Keratinocyte (primary cell): Measurements from ENCODE around the gene ASXL2. TPM values are rescaled to one million over a fixed set of nuclear protein-coding genes. Genes with fewer than 3 reads are reported as not detected.

Experiments used
- DNase-seq: peaks from one replicate; pipeline ENCODE4 v3.0.0-alpha.2; 2011; ENCODE audit warnings: low read depth, missing footprints, low spot score
- FAIRE-seq: peaks from 2 replicates; lab custom pipeline; 2011; peaks lifted over from hg19 to GRCh38; lab: Jason Lieb, UNC
- H2AFZ ChIP-seq: 2 replicates; pipeline ENCODE4 v1.6.0; 2012; ENCODE audit warnings: low read length, control low read depth, inconsistent platforms; ENCODE audit not compliant: control insufficient read depth
- H3K27ac ChIP-seq: 2 replicates; pipeline ENCODE4 v1.5.1; 2011; ENCODE audit warnings: low read length; ENCODE audit not compliant: control insufficient read depth, insufficient read depth
- H3K27me3 ChIP-seq: 3 replicates; pipeline ENCODE4 v1.6.0; 2011; ENCODE audit warnings: low read length; ENCODE audit not compliant: control insufficient read depth, insufficient read depth; ENCODE audit errors: extremely low read depth
- H3K36me3 ChIP-seq, 2 experiments: 2 replicates in 1 of 2; 3 replicates in 1 of 2; pipeline ENCODE4 v1.5.1; 2011; ENCODE audit warnings: low read length in 2 of 2, mild to moderate bottlenecking in 1 of 2; ENCODE audit not compliant: control insufficient read depth in 2 of 2, insufficient read depth in 2 of 2; ENCODE audit errors: extremely low read depth in 1 of 2
- H3K4me1 ChIP-seq: 3 replicates; pipeline ENCODE4 v1.5.1; 2011; ENCODE audit warnings: low read length; ENCODE audit not compliant: control insufficient read depth, insufficient read depth; ENCODE audit errors: extremely low read depth
- H3K4me2 ChIP-seq: 3 replicates; pipeline ENCODE4 v1.6.0; 2011; ENCODE audit warnings: low read depth, low read length; ENCODE audit not compliant: control insufficient read depth, insufficient read depth; ENCODE audit errors: extremely low read depth
- H3K4me3 ChIP-seq, 3 experiments: fragments of 200-600 bp in 1 of 3; sonication (generic) in 1 of 3; 2 replicates in 2 of 3; 3 replicates in 1 of 3; pipeline ENCODE4 v1.5.1; 2011 to 2016; ENCODE audit warnings: low read length in 3 of 3, mild to moderate bottlenecking in 3 of 3, control low read depth in 2 of 3, inconsistent platforms in 1 of 3, low read depth in 1 of 3, mixed read lengths in 1 of 3, mixed run types in 1 of 3, moderate library complexity in 1 of 3; ENCODE audit not compliant: control insufficient read depth in 2 of 3, insufficient read depth in 2 of 3; ENCODE audit errors: extremely low read depth in 1 of 3
- H3K79me2 ChIP-seq: 2 replicates; pipeline ENCODE4 v1.6.0; 2012; ENCODE audit warnings: low read length; ENCODE audit not compliant: control insufficient read depth, insufficient read depth
- H3K9ac ChIP-seq: 3 replicates; pipeline ENCODE4 v1.6.0; 2011; ENCODE audit warnings: low read length; ENCODE audit not compliant: control insufficient read depth, insufficient read depth; ENCODE audit errors: extremely low read depth
- H3K9me1 ChIP-seq: 3 replicates; pipeline ENCODE4 v1.6.0; 2011; ENCODE audit warnings: low read length; ENCODE audit not compliant: control insufficient read depth, insufficient read depth; ENCODE audit errors: extremely low read depth
- H3K9me3 ChIP-seq: 2 replicates; pipeline ENCODE4 v1.5.1; 2012; ENCODE audit warnings: low read depth, low read length; ENCODE audit not compliant: control insufficient read depth
- H4K20me1 ChIP-seq: 3 replicates; pipeline ENCODE4 v1.6.0; 2011; ENCODE audit warnings: low read length; ENCODE audit not compliant: control insufficient read depth, insufficient read depth; ENCODE audit errors: extremely low read depth
- CTCF ChIP-seq, 3 experiments: IDR thresholded peaks in 1 of 3; conservative IDR thresholded peaks in 1 of 3; optimal IDR thresholded peaks in 1 of 3; 2 replicates in 2 of 3; 3 replicates in 1 of 3; pipeline versions ENCODE3 to v1.5.1; 2011; ENCODE audit warnings: low read length in 3 of 3, mild to moderate bottlenecking in 3 of 3, moderate library complexity in 2 of 3, control low read depth in 1 of 3, inconsistent platforms in 1 of 3; ENCODE audit not compliant: insufficient read depth in 2 of 3; ENCODE audit errors: extremely low read depth in 1 of 3
- EZH2 ChIP-seq: IDR thresholded peaks from one replicate; pipeline ENCODE4 v1.6.1; 2012; ENCODE audit warnings: inconsistent platforms, mild to moderate bottlenecking, low read length, moderate library complexity
- dilution Hi-C: fragments of 300-500 bp; cut with MboI; formaldehyde crosslinking; loops from one replicate; pipeline ENCODE4 v1.7.0; 2020; ENCODE audit warnings: low sequenced_read_pairs; ENCODE audit not compliant: extremely low pct_ligation_motif_present
- polyA plus RNA-seq, 5 experiments: library from polyadenylated mRNA; depleted of rRNA in 3 of 5; stranded (reverse) in 3 of 5; stranded (forward) in 1 of 5; unstranded in 1 of 5; fragments of >200 nt; gene quantifications; 1 replicate in 1 of 5; 2 replicates in 3 of 5; 3 replicates in 1 of 5; pipeline versions ENCODE4 v1.2.1 to v1.2.3, GENCODE V29; 2011 to 2012; ENCODE audit warnings: missing spikeins in 2 of 5, low read depth in 1 of 5, low replicate concordance in 1 of 5

ASXL2 gene
- polyA plus RNA-seq, 1 donor (not counting 4 experiments of a cell fraction or from before 2014, with no cell fraction given) = 12.5 TPM

- dilution Hi-C loops = no loop called here
- no peak for DNase-seq
- TF ChIP-seq EZH2 (no peak), CTCF (optimal IDR thresholded peaks at IDR 0.05 in 1 of 3, IDR thresholded peaks at IDR 0.05 in 1 of 3, conservative IDR thresholded peaks at IDR 0.05 in 1 of 3; ENCODE audit: extremely low read depth in 1 of 3, insufficient read depth in 2 of 3, low read length in 3 of 3) (no peak)
- Histone ChIP-seq H3K4me3 (no peak overlapping the region), H3K9ac (no peak overlapping the region), H3K79me2 (no peaks in the 10 kb centered on the region), H2AFZ (no peak overlapping the region), H4K20me1 (no peaks in the 10 kb centered on the region), H3K4me1 (no peaks in the 10 kb centered on the region), H3K4me2 (no peak overlapping the region), H3K36me3 (no peaks in the 10 kb centered on the region), H3K9me3 (no peaks in the 10 kb centered on the region), H3K27ac (no peak overlapping the region), H3K27me3 (no peaks in the 10 kb centered on the region), H3K9me1 (no peaks in the 10 kb centered on the region)
- FAIRE-seq = no peak
These were observed 165.8 kb downstream of the ASXL2 start for GRCh38 chr2:25712455-25712854.

- no peaks in the 10 kb centered on the region for H3K36me3 ChIP-seq
- H3K9me3 ChIP-seq = no peaks in the 10 kb centered on the region
- H2AFZ ChIP-seq = no peak overlapping the region
- dilution Hi-C loops = no loop called here
- no peaks in the 10 kb centered on the region for H3K79me2 ChIP-seq
- no peak overlapping the region for H3K9ac ChIP-seq
- H3K9me1 ChIP-seq = no peaks in the 10 kb centered on the region
- TF ChIP-seq EZH2 (no peak), CTCF (optimal IDR thresholded peaks at IDR 0.05 in 1 of 3, IDR thresholded peaks at IDR 0.05 in 1 of 3, conservative IDR thresholded peaks at IDR 0.05 in 1 of 3; ENCODE audit: extremely low read depth in 1 of 3, insufficient read depth in 2 of 3, low read length in 3 of 3) (no peak)
- no peaks in the 10 kb centered on the region for H3K4me1 ChIP-seq
- H3K4me3 ChIP-seq = no peak overlapping the region
- FAIRE-seq = no peak
- no peak for DNase-seq
- H3K27ac ChIP-seq = no peak overlapping the region
- no peak overlapping the region for H3K4me2 ChIP-seq
- no peaks in the 10 kb centered on the region for H4K20me1 ChIP-seq
- H3K27me3 ChIP-seq = no peaks in the 10 kb centered on the region
These were observed 166.5 kb downstream of the ASXL2 start for GRCh38 chr2:25711675-25712354.
